ENCODE data around the gene CACNB4. TPM values are rescaled to one million over a fixed set of nuclear protein-coding genes. Genes with fewer than 3 reads are reported as not detected.

CACNB4 gene
- total RNA-seq, 1 experiment from 2014 or later: 1.7 TPM

GRCh38 chr2:151914989-151915628 is 183.7 kb downstream of the CACNB4 start:
- BruUV-seq (replicated peaks): no TSS peak
- Histone ChIP-seq H3K27ac (ENCODE audit: low read length) (no peak overlapping the region), H3K36me3 (ENCODE audit: control insufficient read depth, insufficient read depth, low read length) (no peaks in the 10 kb centered on the region), H3K4me3 (ENCODE audit: low read depth in 2 of 2, low read length in 2 of 2) (no peak overlapping the region), H3K9me3 (ENCODE audit: control insufficient read depth, insufficient read depth, low read depth, low read length) (no peaks in the 10 kb centered on the region), H3K4me1 (ENCODE audit: control insufficient read depth, insufficient read depth, low read length) (no peaks in the 10 kb centered on the region), H3K27me3 (ENCODE audit: control insufficient read depth, insufficient read depth, low read length) (no peaks in the 10 kb centered on the region)
- TF ChIP-seq POLR2AphosphoS5 (IDR thresholded peaks at IDR 0.05; ENCODE audit: low read depth, low read length): no peak
- no peak for TF ChIP-seq SIN3A (IDR thresholded peaks at IDR 0.05; ENCODE audit: borderline replicate concordance, insufficient read depth, low read depth, low read length)
- TF ChIP-seq CTCF (IDR thresholded peaks at IDR 0.05): no peak
- TF ChIP-seq REST (IDR thresholded peaks at IDR 0.05; ENCODE audit: insufficient read depth in 1 of 2, low read depth in 2 of 2, low read length in 1 of 2): no peak
- TF ChIP-seq TCF7L2 (IDR thresholded peaks at IDR 0.05; ENCODE audit: low read depth, low read length): no peak
- POLR2A ChIA-PET: no interaction called here
- CTCF ChIA-PET: no interaction called here
- no peak for DNase-seq (ENCODE audit: low read depth, low spot score)
- in situ Hi-C loops (cut with HindIII; ENCODE audit: low pct_unique_long_range_greater_than_20kb, low sequenced_read_pairs) (no loop called here), intact Hi-C loops (cut with micrococcal nuclease; ENCODE audit: unreplicated experiment) (no loop called here)
- no peak for ATAC-seq

GRCh38 chr2:151908204-151908882 is 190.5 kb downstream of the CACNB4 start:
- POLR2A ChIA-PET: no interaction called here
- H3K27me3 ChIP-seq (ENCODE audit: control insufficient read depth, insufficient read depth, low read length): no peaks in the 10 kb centered on the region; the same call in 1 of the 2 replicates
- in situ Hi-C loops (cut with HindIII; ENCODE audit: low pct_unique_long_range_greater_than_20kb, low sequenced_read_pairs): no loop called here
- ATAC-seq: no peak
- DNase-seq (ENCODE audit: low read depth, low spot score): no peak
- H3K4me3 ChIP-seq (ENCODE audit: low read depth in 2 of 2, low read length in 2 of 2): no peak overlapping the region
- no peak overlapping the region for H3K27ac ChIP-seq (ENCODE audit: low read length)
- no peaks in the 10 kb centered on the region for H3K9me3 ChIP-seq (ENCODE audit: control insufficient read depth, insufficient read depth, low read depth, low read length)
- intact Hi-C loops (cut with micrococcal nuclease; ENCODE audit: unreplicated experiment): no loop called here
- no peak for TF ChIP-seq REST (IDR thresholded peaks at IDR 0.05; ENCODE audit: insufficient read depth in 1 of 2, low read depth in 2 of 2, low read length in 1 of 2)
- TF ChIP-seq POLR2AphosphoS5 (IDR thresholded peaks at IDR 0.05; ENCODE audit: low read depth, low read length): no peak
- no peak for TF ChIP-seq CTCF (IDR thresholded peaks at IDR 0.05)
- no TSS peak for BruUV-seq (replicated peaks)
- H3K36me3 ChIP-seq (ENCODE audit: control insufficient read depth, insufficient read depth, low read length): no peaks in the 10 kb centered on the region
- CTCF ChIA-PET: no interaction called here
- H3K4me1 ChIP-seq (ENCODE audit: control insufficient read depth, insufficient read depth, low read length): no peaks in the 10 kb centered on the region

Data from Panc1 (cell line).